ENCODE data around the gene BRI3.

GRCh38 chr7:98252425-98253054 lies 28.9 kb upstream of the BRI3 start:
- TF ChIP-seq EZH2 (IDR thresholded peaks at IDR 0.05; ENCODE audit: insufficient read depth, poor library complexity, severe bottlenecking) (no peak), EZH2phosphoT487 (IDR thresholded peaks at IDR 0.05; ENCODE audit: insufficient read depth, low read depth) (no peak)
